IMR-90 (cell line): Measurements from ENCODE around the gene SLC38A3. TPM values are rescaled to one million over a fixed set of nuclear protein-coding genes. Genes with fewer than 3 reads are reported as not detected.

ENCODE experiments used
- BHLHE40 ChIP-seq: fragments of 150-350 bp; IDR thresholded peaks from 2 replicates; pipeline ENCODE4 v1.6.1; 2016; ENCODE audit warnings: mild to moderate bottlenecking, low read depth, low read length
- polyA plus RNA-seq, 3 experiments: library from polyadenylated mRNA; depleted of rRNA; stranded (reverse); fragments of >200 nt; gene quantifications; 2 replicates each; pipeline ENCODE4 v1.2.3, GENCODE V29; 2012; ENCODE audit warnings: low replicate concordance in 1 of 3
- total RNA-seq: library from RNA; depleted of rRNA; stranded (reverse); fragments of >200 nt; gene quantifications from 2 replicates; pipeline ENCODE4 v1.2.3, GENCODE V29; 2012
- TF ChIP-seq, protein P1 (sequence below): conservative IDR thresholded peaks from 2 replicates; pipeline ENCODE4 v1.5.1; 2012; ENCODE audit warnings: mild to moderate bottlenecking, low read depth, low read length, improper control_type of control experiment

SLC38A3 gene
- total and polyA plus RNA-seq, 2 of the 4 experiments (the other 2 are of a cell fraction), result 0.12 to 0.36 TPM

DNA sequence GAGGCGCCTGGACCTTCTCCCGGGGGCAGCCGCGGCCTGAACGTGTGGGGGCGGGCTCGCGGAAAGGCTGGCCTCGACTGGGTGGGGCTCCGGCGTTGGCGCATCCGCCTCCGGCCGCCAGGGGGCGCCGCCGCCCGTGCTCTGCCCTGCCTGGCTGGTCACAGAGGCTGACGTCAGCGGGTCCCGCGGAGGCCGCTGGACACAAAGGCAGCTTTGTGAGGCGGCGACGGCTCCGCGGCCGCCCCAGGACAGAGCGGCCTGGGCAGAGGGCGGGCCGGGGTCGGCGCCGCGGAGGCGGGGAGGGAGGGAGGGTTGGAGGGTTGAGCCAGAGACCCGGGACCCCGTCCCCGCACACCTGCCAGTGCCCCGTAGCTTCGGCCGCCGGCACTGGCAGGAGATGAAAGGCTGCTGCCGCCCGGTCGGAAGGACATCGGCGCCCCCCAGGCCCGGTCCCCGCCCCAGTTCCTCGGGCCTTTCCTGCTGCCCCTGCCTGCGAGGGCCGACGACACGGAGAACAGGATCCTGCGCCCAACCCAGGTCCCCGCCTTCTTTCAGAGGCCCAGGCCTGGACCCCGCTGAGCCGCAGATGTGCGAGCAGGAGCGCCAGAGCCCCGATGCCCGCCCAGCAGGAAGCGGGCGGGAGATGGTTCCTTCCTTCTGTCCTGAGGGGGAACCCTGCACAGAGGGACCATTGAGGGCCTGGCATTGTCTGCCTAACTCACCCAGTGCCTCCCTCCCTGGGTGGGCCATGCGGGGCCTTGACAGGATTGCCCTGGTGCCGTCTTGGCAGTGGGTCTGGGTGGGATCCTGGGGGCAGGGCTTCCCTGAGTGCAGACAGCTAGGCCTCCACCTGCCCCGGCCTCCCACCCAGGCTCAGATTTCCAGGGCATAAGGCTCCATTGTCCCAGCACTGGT is 55.2 kb downstream of the SLC38A3 start (continued):
- TF ChIP-seq, protein P1, sequence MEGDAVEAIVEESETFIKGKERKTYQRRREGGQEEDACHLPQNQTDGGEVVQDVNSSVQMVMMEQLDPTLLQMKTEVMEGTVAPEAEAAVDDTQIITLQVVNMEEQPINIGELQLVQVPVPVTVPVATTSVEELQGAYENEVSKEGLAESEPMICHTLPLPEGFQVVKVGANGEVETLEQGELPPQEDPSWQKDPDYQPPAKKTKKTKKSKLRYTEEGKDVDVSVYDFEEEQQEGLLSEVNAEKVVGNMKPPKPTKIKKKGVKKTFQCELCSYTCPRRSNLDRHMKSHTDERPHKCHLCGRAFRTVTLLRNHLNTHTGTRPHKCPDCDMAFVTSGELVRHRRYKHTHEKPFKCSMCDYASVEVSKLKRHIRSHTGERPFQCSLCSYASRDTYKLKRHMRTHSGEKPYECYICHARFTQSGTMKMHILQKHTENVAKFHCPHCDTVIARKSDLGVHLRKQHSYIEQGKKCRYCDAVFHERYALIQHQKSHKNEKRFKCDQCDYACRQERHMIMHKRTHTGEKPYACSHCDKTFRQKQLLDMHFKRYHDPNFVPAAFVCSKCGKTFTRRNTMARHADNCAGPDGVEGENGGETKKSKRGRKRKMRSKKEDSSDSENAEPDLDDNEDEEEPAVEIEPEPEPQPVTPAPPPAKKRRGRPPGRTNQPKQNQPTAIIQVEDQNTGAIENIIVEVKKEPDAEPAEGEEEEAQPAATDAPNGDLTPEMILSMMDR, result peak; percentile 99
- TF ChIP-seq BHLHE40, result 0 out of 2 replicates have a peak, but pooled peaks have one; percentile 36
